GM21825 (cell line): Measurements from ENCODE around the gene MAK.
"Not testable (repeated sequence)": the region's sequence is repeated elsewhere in the genome, so short reads cannot be mapped to it uniquely, and the experiment has no call there.

ENCODE experiments used
- ATAC-seq: cut with Tn5 transposase; IDR thresholded peaks from one replicate; pipeline ENCODE4 v1.9.1; 2021; ENCODE audit warnings: mild to moderate bottlenecking, moderate library complexity; ENCODE audit not compliant: unreplicated experiment

The MAK gene

GRCh38 chr6:10733151-10733715 lies 105.1 kb downstream of the MAK start:
- ATAC-seq, result no peak

- ATAC-seq, result no peak
Measured at GRCh38 chr6:10730254-10730653, 108.1 kb downstream of the MAK start.

- no peak for ATAC-seq
Measured at GRCh38 chr6:10725716-10726115, 112.6 kb downstream of the MAK start.

- ATAC-seq, result no peak
Measured at GRCh38 chr6:10725044-10725443, 113.3 kb downstream of the MAK start.

GRCh38 chr6:10723567-10723881 lies 114.8 kb downstream of the MAK start:
- no peak for ATAC-seq

- peak; percentile 97 for ATAC-seq
Measured at GRCh38 chr6:10722820-10723566, 115.3 kb downstream of the MAK start, which contains the start of gene TMEM14C. TMEM14C (plus strand) TSS chr6:10723070; CDS start chr6:10724614, 1,544 bp downstream.

- no peak for ATAC-seq
Measured at GRCh38 chr6:10722570-10722819, 115.8 kb downstream of the MAK start.

- ATAC-seq, result no peak
Measured at GRCh38 chr6:10721850-10722569, 116.3 kb downstream of the MAK start.

- not testable (repeated sequence) for ATAC-seq
Measured at GRCh38 chr6:10720960-10721849, 117.1 kb downstream of the MAK start.

- no peak for ATAC-seq
Measured at GRCh38 chr6:10720265-10720959, 117.9 kb downstream of the MAK start.

GRCh38 chr6:10719964-10720264 lies 118.4 kb downstream of the MAK start:
- no peak for ATAC-seq

- no peak for ATAC-seq
Measured at GRCh38 chr6:10719296-10719963, 118.9 kb downstream of the MAK start.

- no peak for ATAC-seq
Measured at GRCh38 chr6:10713962-10714361, 124.4 kb downstream of the MAK start.
